Measurements from ENCODE around the gene CD244. TPM values are rescaled to one million over a fixed set of nuclear protein-coding genes. Genes with fewer than 3 reads are reported as not detected.
"Not testable (repeated sequence)": the region's sequence is repeated elsewhere in the genome, so short reads cannot be mapped to it uniquely, and the experiment has no call there.

CD244 gene
- total RNA-seq, 2 experiments from 2014 or later = not detected

- no peak overlapping the region for H3K4me3 ChIP-seq (ENCODE audit: low read depth, low read length, poor library complexity, severe bottlenecking)
- no peaks in the 10 kb centered on the region for H3K9me3 ChIP-seq (ENCODE audit: low read length)
- H3K79me2 ChIP-seq (ENCODE audit: insufficient read depth, low read depth, low read length) = no peaks in the 10 kb centered on the region
- H3K9me2 ChIP-seq (ENCODE audit: insufficient read depth, low read length) = no peaks in the 10 kb centered on the region
- DNase-seq (ENCODE audit: low spot score) = no peak
- ChIA-PET CTCF (ENCODE audit: unreplicated experiment) (no interaction called here), POLR2A (interaction anchor here (0.6 to 1.1 kb wide), 4 partner anchors 10 to 662 kb away, joined by 3 to 4 read pairs (median 4); no protein-coding TSS in a partner anchor)
- H4K20me1 ChIP-seq (ENCODE audit: insufficient read depth, low read length) = no peaks in the 10 kb centered on the region
- TF ChIP-seq CTCF (conservative IDR thresholded peaks at IDR 0.05; ENCODE audit: low read length) = no peak
- no peak for TF ChIP-seq EZH2phosphoT487 (IDR thresholded peaks at IDR 0.05; ENCODE audit: borderline replicate concordance, low read depth, low read length)
- intact Hi-C loops (cut with micrococcal nuclease; ENCODE audit: unreplicated experiment) = no loop called here
- no peak overlapping the region for H3K27ac ChIP-seq (ENCODE audit: low read depth, low read length, poor library complexity, severe bottlenecking)
- no peaks in the 10 kb centered on the region for H3K4me1 ChIP-seq (ENCODE audit: insufficient read depth, low read length, poor library complexity, severe bottlenecking)
- BruUV-seq (replicated peaks) = no TSS peak
- H3K4me2 ChIP-seq (ENCODE audit: low read length) = no peak overlapping the region
- H2AFZ ChIP-seq (ENCODE audit: low read length) = peak overlapping the region; percentile 87
- no peaks in the 10 kb centered on the region for H3K36me3 ChIP-seq (ENCODE audit: insufficient read depth, low read length)
These were observed 21.2 kb upstream of the CD244 start for GRCh38 chr1:160883581-160884513.

GRCh38 chr1:160882582-160882981, 19.9 kb upstream of the CD244 start:
- Histone ChIP-seq H3K4me1 (ENCODE audit: insufficient read depth, low read length, poor library complexity, severe bottlenecking) (no peaks in the 10 kb centered on the region), H3K9me3 (ENCODE audit: low read length) (no peaks in the 10 kb centered on the region), H3K4me3 (ENCODE audit: low read depth, low read length, poor library complexity, severe bottlenecking) (no peak overlapping the region), H3K79me2 (ENCODE audit: insufficient read depth, low read depth, low read length) (no peaks in the 10 kb centered on the region), H2AFZ (ENCODE audit: low read length) (no peak overlapping the region), H3K27ac (ENCODE audit: low read depth, low read length, poor library complexity, severe bottlenecking) (no peak overlapping the region), H3K36me3 (ENCODE audit: insufficient read depth, low read length) (no peaks in the 10 kb centered on the region), H3K9me2 (ENCODE audit: insufficient read depth, low read length) (no peaks in the 10 kb centered on the region), H3K4me2 (ENCODE audit: low read length) (no peak overlapping the region), H4K20me1 (ENCODE audit: insufficient read depth, low read length) (no peaks in the 10 kb centered on the region)
- no TSS peak for BruUV-seq (replicated peaks)
- ChIA-PET POLR2A (no interaction called here), CTCF (ENCODE audit: unreplicated experiment) (no interaction called here)
- DNase-seq (ENCODE audit: low spot score) = no peak
- intact Hi-C loops (cut with micrococcal nuclease; ENCODE audit: unreplicated experiment) = no loop called here
- no peak for TF ChIP-seq CTCF (conservative IDR thresholded peaks at IDR 0.05; ENCODE audit: low read length)
- TF ChIP-seq EZH2phosphoT487 (IDR thresholded peaks at IDR 0.05; ENCODE audit: borderline replicate concordance, low read depth, low read length) = no peak

- DNase-seq (ENCODE audit: low spot score); BruUV-seq (replicated peaks); intact Hi-C loops (cut with micrococcal nuclease; ENCODE audit: unreplicated experiment); H3K4me2 ChIP-seq (ENCODE audit: low read length); H3K4me3 ChIP-seq (ENCODE audit: low read depth, low read length, poor library complexity, severe bottlenecking); H3K79me2 ChIP-seq (ENCODE audit: insufficient read depth, low read depth, low read length); H4K20me1 ChIP-seq (ENCODE audit: insufficient read depth, low read length); H3K9me2 ChIP-seq (ENCODE audit: insufficient read depth, low read length); POLR2A ChIA-PET; H3K36me3 ChIP-seq (ENCODE audit: insufficient read depth, low read length); H3K4me1 ChIP-seq (ENCODE audit: insufficient read depth, low read length, poor library complexity, severe bottlenecking); H2AFZ ChIP-seq (ENCODE audit: low read length); H3K9me3 ChIP-seq (ENCODE audit: low read length); H3K27ac ChIP-seq (ENCODE audit: low read depth, low read length, poor library complexity, severe bottlenecking); CTCF ChIA-PET (ENCODE audit: unreplicated experiment): not testable (repeated sequence)
These were observed 18.6 kb upstream of the CD244 start for GRCh38 chr1:160881264-160881663.
